GM12878 (cell line): ENCODE results near the gene ZG16. TPM values are rescaled to one million over a fixed set of nuclear protein-coding genes. Genes with fewer than 3 reads are reported as not detected.

Source experiments
- ETV6 ChIP-seq, 2 experiments: fragments of 450-650 bp in 1 of 2; IDR thresholded peaks in 1 of 2; conservative IDR thresholded peaks in 1 of 2; 2 replicates each; pipeline ENCODE4 v1.6.1; 2014; ENCODE audit warnings: antibody characterized with exemption in 1 of 2, borderline replicate concordance in 1 of 2, low read depth in 1 of 2, mild to moderate bottlenecking in 1 of 2, moderate library complexity in 1 of 2
- FOXK2 ChIP-seq: fragments of 450-650 bp; IDR thresholded peaks from 2 replicates; pipeline ENCODE4 v1.6.1; 2017; ENCODE audit warnings: mild to moderate bottlenecking, moderate library complexity
- KLF5 ChIP-seq: fragments of 450-650 bp; IDR thresholded peaks from 2 replicates; pipeline ENCODE4 v1.6.1; 2014; ENCODE audit warnings: mild to moderate bottlenecking; ENCODE audit not compliant: partially characterized antibody
- NR2F1 ChIP-seq: fragments of 450-650 bp; conservative IDR thresholded peaks from 2 replicates; pipeline ENCODE4 v1.6.1; 2017; ENCODE audit warnings: mild to moderate bottlenecking
- POLR2A ChIP-seq: IDR thresholded peaks from 2 replicates; pipeline ENCODE4 v1.6.1; 2011; ENCODE audit warnings: low read depth, mild to moderate bottlenecking, low read length
- RAD51 ChIP-seq: fragments of 450-650 bp; IDR thresholded peaks from 2 replicates; pipeline ENCODE4 v1.6.1; 2016; ENCODE audit warnings: moderate library complexity, mild to moderate bottlenecking, inconsistent platforms
- RELA ChIP-seq: fragments of 450-650 bp; IDR thresholded peaks from 2 replicates; pipeline ENCODE4 v1.8.0; 2014; ENCODE audit warnings: borderline replicate concordance; ENCODE audit not compliant: partially characterized antibody
- SIN3A ChIP-seq: IDR thresholded peaks from 2 replicates; pipeline ENCODE4 v1.6.1; 2012; ENCODE audit warnings: low read depth, low read length, improper control_type of control experiment
- SMAD5 ChIP-seq: IDR thresholded peaks from 2 replicates; pipeline ENCODE4 v1.6.1; 2016; ENCODE audit warnings: antibody characterized with exemption, low read depth
- SMARCA5 ChIP-seq: fragments of 450-650 bp; IDR thresholded peaks from 2 replicates; pipeline ENCODE4 v1.6.1; 2017; ENCODE audit warnings: mild to moderate bottlenecking
- YY1 ChIP-seq: IDR thresholded peaks from 2 replicates; pipeline ENCODE4 v1.6.1; 2011; ENCODE audit warnings: low read depth, mild to moderate bottlenecking, low read length
- polyA plus RNA-seq, 11 experiments: library from polyadenylated mRNA; depleted of rRNA in 4 of 11; unstranded in 6 of 11; stranded (reverse) in 5 of 11; fragments of >200 nt; fragmentation: Nextera tagmentation in 4 of 11; fragmentation: Illumina TruSeq in 1 of 11; extraction: Ambion mirVana in 4 of 11; extraction: Trizol in 1 of 11; gene quantifications; 1 replicate in 1 of 11; 2 replicates in 10 of 11; pipeline versions ENCODE4 v1.2.1 to v1.2.3, GENCODE V29; 2011 to 2016; ENCODE audit warnings: inconsistent platforms in 2 of 11, missing spikeins in 2 of 11, low read depth in 1 of 11
- total RNA-seq, 4 experiments: library from RNA; depleted of rRNA in 3 of 4; stranded (reverse); fragments of >200 nt in 3 of 4; fragmentation: Illumina TruSeq in 1 of 4; extraction: Trizol in 1 of 4; gene quantifications; 2 replicates each; pipeline versions ENCODE4 v1.2.1 to v1.2.3, GENCODE V29; 2013 to 2021
- TF ChIP-seq, protein P1 (sequence below): IDR thresholded peaks from 2 replicates; pipeline ENCODE4 v1.6.1; 2012; ENCODE audit warnings: low read depth, low read length, improper control_type of control experiment

ZG16 gene
- total and polyA plus RNA-seq, 10 of the 15 experiments (the other 5 are each of a cell fraction or from before 2014, with no cell fraction given), result not detected

DNA sequence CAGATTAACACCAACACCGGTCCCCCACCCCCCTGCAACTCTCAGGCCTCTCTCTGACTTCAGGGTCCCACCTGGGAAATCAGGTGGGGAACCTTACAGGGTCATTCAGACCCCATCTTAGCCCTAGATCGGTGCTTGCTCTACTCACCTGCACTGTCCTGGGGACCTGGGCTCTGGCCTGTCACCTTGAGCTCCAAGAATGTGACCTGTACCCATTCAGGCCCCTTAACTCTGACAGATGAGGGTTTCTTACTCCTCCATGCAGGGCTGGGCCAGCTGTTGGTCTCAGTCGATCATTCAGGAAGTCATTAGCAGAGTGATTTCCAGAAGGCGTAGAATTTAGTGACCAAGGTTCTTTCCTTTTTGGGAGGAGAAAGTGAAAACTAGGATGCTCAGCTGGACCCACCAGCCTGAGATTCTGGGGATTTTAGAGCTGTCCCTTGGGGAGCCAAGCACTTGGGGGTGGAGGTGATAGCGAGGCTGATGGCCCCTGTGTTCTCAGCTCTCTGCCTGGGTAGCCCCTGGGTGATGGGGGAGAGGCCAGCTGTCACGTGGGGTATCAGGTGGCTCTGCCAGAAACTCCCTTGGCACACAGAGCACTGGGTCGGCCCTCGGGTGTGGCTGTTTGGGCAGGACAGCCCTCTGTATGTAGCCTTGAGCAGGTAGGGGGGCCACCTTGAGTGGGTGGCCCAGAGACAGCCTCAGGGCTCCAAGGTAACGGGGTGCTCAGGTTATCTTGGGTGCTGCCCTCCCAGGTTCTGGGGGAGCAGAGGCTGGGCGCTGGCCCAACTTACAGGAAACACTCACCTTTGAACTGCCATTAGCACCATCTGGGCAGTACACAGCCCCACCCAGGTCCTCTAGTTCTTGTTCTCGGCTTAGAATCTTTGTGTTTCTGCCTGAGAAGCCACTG, 42.9 kb downstream of the ZG16 start (continued):
- TF ChIP-seq SIN3A (peak; percentile 21), SMARCA5 (0 out of 2 replicates have a peak, but pooled peaks have one; percentile 27), RELA (peak; percentile 79), SMAD5 (peak; percentile 4), POLR2A (peak; percentile 87), ETV6 (conservative IDR thresholded peaks at IDR 0.05 in 1 of 2, IDR thresholded peaks at IDR 0.05 in 1 of 2; ENCODE audit: borderline replicate concordance in 1 of 2, low read depth in 1 of 2) (no peak), RAD51 (peak; percentile 99), KLF5 (peak; percentile 55), NR2F1 (0 out of 2 replicates have a peak, but pooled peaks have one; percentile 28), YY1 (no peak), FOXK2 (no peak)
- TF ChIP-seq, protein P1, sequence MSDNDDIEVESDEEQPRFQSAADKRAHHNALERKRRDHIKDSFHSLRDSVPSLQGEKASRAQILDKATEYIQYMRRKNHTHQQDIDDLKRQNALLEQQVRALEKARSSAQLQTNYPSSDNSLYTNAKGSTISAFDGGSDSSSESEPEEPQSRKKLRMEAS, result peak; percentile 27; the same call in 1 of the 2 replicates
